B cell (primary cell): ENCODE measurements around the gene MARF1. TPM values are rescaled to one million over a fixed set of nuclear protein-coding genes. Genes with fewer than 3 reads are reported as not detected.

ENCODE experiments used
- ATAC-seq: fragments of 200-7000 bp; cut with Tn5 transposase; one replicate; pipeline ENCODE4 v1.10.0; 2021; ENCODE audit warnings: low read depth, mild to moderate bottlenecking, moderate number of reproducible peaks, moderate library complexity
- CTCF ChIA-PET: fragments of 350-600 bp; sonication (Branson Sonifier 250); formaldehyde crosslinking; loops from one replicate; lab custom pipeline; 2021; ENCODE audit warnings: antibody characterized with exemption, inconsistent platforms; lab: Charles Lee
- POLR2A ChIA-PET: fragments of 350-600 bp; sonication (Branson Sonifier 250); formaldehyde crosslinking; loops from one replicate; lab custom pipeline; 2021; ENCODE audit warnings: antibody characterized with exemption; lab: Charles Lee
- DNase-seq: peaks from one replicate; pipeline ENCODE4 v3.0.0; 2013
- H2AFZ ChIP-seq: 2 replicates; pipeline ENCODE4 v1.6.1; 2012; ENCODE audit warnings: mild to moderate bottlenecking, low read depth, low read length; ENCODE audit not compliant: insufficient read depth, poor library complexity, severe bottlenecking
- H3K27ac ChIP-seq, 2 donors: 1 replicate in 1 of 2; 2 replicates in 1 of 2; pipeline ENCODE4 v1.5.1; 2012 to 2013; ENCODE audit warnings: low read length in 2 of 2, mild to moderate bottlenecking in 2 of 2, moderate library complexity in 1 of 2
- H3K27me3 ChIP-seq, 4 experiments: fragments of 200-600 bp in 1 of 4; sonication (generic) in 1 of 4; replicated peaks in 1 of 4; 1 replicate in 2 of 4; 2 replicates in 2 of 4; pipeline versions ENCODE4 v1.6.1 to v1.7.0; 2013 to 2016; ENCODE audit warnings: low read length in 3 of 4, mild to moderate bottlenecking in 2 of 4, mixed read lengths in 1 of 4, moderate library complexity in 1 of 4; ENCODE audit not compliant: insufficient read depth in 4 of 4, control insufficient read depth in 3 of 4; ENCODE audit errors: control extremely low read depth in 1 of 4
- H3K36me3 ChIP-seq, 2 experiments: replicated peaks in 1 of 2; 1 replicate in 1 of 2; 2 replicates in 1 of 2; pipeline versions ENCODE4 v1.6.1 to v1.7.1; 2013; ENCODE audit warnings: low read length in 1 of 2; ENCODE audit not compliant: insufficient read depth in 2 of 2, control insufficient read depth in 1 of 2; ENCODE audit errors: control extremely low read depth in 1 of 2, extremely low read depth in 1 of 2
- H3K4me1 ChIP-seq, 2 donors: fragments of 200-600 bp in 1 of 2; sonication (generic) in 1 of 2; 1 replicate in 1 of 2; 2 replicates in 1 of 2; pipeline versions ENCODE4 v1.5.1 to v1.6.1; 2013 to 2017; ENCODE audit warnings: low read length in 2 of 2; ENCODE audit not compliant: control insufficient read depth in 2 of 2, insufficient read depth in 2 of 2
- H3K4me2 ChIP-seq: replicated peaks from 2 replicates; pipeline ENCODE3; 2012; ENCODE audit warnings: mild to moderate bottlenecking, low read depth, low read length; ENCODE audit not compliant: poor library complexity, severe bottlenecking
- H3K4me3 ChIP-seq, 5 experiments: fragments of 200-600 bp in 1 of 5; sonication (generic) in 1 of 5; 1 replicate in 3 of 5; 2 replicates in 2 of 5; pipeline versions ENCODE4 v1.5.1 to v1.7.0; 2011 to 2016; ENCODE audit warnings: low read length in 4 of 5, mild to moderate bottlenecking in 4 of 5, low read depth in 2 of 5, control low read depth in 1 of 5, moderate library complexity in 1 of 5; ENCODE audit not compliant: insufficient read depth in 1 of 5; ENCODE audit errors: control extremely low read depth in 1 of 5, extremely low read depth in 1 of 5
- H3K79me2 ChIP-seq: fragments of 200-600 bp; sonication (generic); one replicate; pipeline ENCODE4 v1.6.0; 2016; ENCODE audit warnings: low read length; ENCODE audit not compliant: control insufficient read depth, insufficient read depth
- H3K9ac ChIP-seq: fragments of 200-600 bp; sonication (generic); 2 replicates; pipeline ENCODE4 v1.6.1; 2017; ENCODE audit warnings: mild to moderate bottlenecking, low read length, moderate library complexity
- H3K9me3 ChIP-seq, 3 donors: one replicate each; pipeline versions ENCODE4 v1.6.1 to v1.7.1; 2013; ENCODE audit warnings: low read length in 2 of 3; ENCODE audit not compliant: control insufficient read depth in 2 of 3, insufficient read depth in 1 of 3; ENCODE audit errors: control extremely low read depth in 1 of 3
- H4K20me1 ChIP-seq: 2 replicates; pipeline ENCODE4 v1.6.0; 2012; ENCODE audit warnings: mild to moderate bottlenecking, low read length; ENCODE audit not compliant: insufficient read depth, control insufficient read depth, poor library complexity, severe bottlenecking
- H3K27ac Mint-ChIP-seq: one replicate; pipeline ENCODE4 v1.8.0; 2021; ENCODE audit warnings: mixed read lengths
- H3K27me3 Mint-ChIP-seq: one replicate; pipeline ENCODE4 v1.8.0; 2021; ENCODE audit warnings: mixed read lengths
- H3K4me1 Mint-ChIP-seq: one replicate; pipeline ENCODE4 v1.8.0; 2021; ENCODE audit warnings: mixed read lengths
- H3K4me3 Mint-ChIP-seq: one replicate; pipeline ENCODE4 v1.8.0; 2021; ENCODE audit warnings: mixed read lengths
- H3K9me3 Mint-ChIP-seq: one replicate; pipeline ENCODE4 v1.8.0; 2022; ENCODE audit warnings: mixed read lengths; ENCODE audit not compliant: insufficient read depth
- CTCF ChIP-seq: fragments of 200-600 bp; IDR thresholded peaks from one replicate; pipeline ENCODE4 v1.8.0; 2022; ENCODE audit warnings: antibody characterized with exemption, mild to moderate bottlenecking
- EZH2 ChIP-seq: IDR thresholded peaks from 2 replicates; pipeline ENCODE4 v1.6.1; 2012; ENCODE audit warnings: borderline replicate concordance, low read depth, mild to moderate bottlenecking, moderate library complexity, low read length; ENCODE audit not compliant: insufficient read depth, poor library complexity, severe bottlenecking
- WGBS: methylation state at CpG from one replicate; pipeline ENCODE4 v1.1.5; 2013; ENCODE audit warnings: missing lambda C conversion rate; ENCODE audit not compliant: insufficient coverage; 5-methylcytosine and 5-hydroxymethylcytosine counted together
- intact Hi-C: fragments of 100-400 bp; cut with micrococcal nuclease; formaldehyde crosslinking; loops from one replicate; pipeline ENCODE4 v1.10.0; 2022
- polyA plus RNA-seq: library from polyadenylated mRNA; depleted of rRNA; stranded (reverse); fragments of >200 nt; gene quantifications from 2 replicates; pipeline ENCODE4 v1.2.3, GENCODE V29; 2012
- total RNA-seq, 2 donors: library from RNA; stranded (reverse); fragments of 120-200 nt in 1 of 2; gene quantifications; 1 replicate in 1 of 2; 2 replicates in 1 of 2; pipeline versions ENCODE4 v1.2.3 to v1.2.4, GENCODE V29; 2013 to 2022

MARF1 gene
- total and polyA plus RNA-seq, 2 donors (not counting 1 experiment from before 2014, with no cell fraction given): 68.0 to 366 TPM

DNA sequence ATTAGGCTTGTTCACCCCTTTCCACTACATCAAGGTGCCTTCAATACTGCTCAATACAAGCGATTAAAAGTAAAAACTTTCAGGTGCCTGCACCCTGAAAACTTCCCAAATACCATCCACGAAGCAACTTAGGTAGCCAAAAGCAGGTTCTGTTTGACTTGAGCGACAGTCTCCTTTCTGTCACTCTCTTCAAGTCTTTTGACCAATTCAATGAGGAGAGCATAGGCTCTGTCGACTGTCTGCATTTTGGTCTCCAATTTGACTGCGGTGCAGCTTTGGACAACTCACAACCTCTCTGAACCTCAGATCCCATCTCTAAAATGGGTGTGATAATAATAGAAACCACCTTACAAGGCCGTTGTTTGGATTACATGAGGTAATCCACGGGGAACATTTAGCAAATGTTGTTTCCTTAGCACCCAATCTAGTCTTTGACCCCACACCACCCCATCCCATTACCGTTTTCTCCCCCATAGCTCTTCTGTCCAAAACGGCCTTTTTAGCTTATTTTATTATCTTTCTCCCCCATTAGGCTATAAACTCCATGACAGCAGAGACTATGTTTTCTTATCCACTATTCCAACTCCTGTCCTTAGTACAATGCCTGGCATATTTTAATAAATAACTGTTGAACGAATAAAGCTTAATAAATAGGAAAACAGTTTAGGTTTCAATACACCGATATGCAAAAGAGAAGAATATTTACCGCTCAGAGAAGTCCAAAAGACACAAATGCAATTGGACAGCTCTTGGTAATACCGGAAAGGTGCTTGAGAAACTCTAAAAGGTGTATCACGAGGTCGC is 999 bp downstream of the MARF1 start:
- CTCF ChIA-PET: interaction anchor here (0.6 to 4.2 kb wide), 25 partner anchors 10 to 809 kb away, joined by 3 to 57 read pairs (median 5); no protein-coding TSS in a partner anchor
- Mint-ChIP-seq H3K9me3 (no peaks in the 10 kb centered on the region), H3K4me3 (peak overlapping the region; percentile 95), H3K27ac (peak overlapping the region; percentile 98), H3K27me3 (no peaks in the 10 kb centered on the region), H3K4me1 (peaks cover 60% of the 10 kb centered on the region)
- H3K36me3 ChIP-seq: peaks cover 0 to 23% of the 10 kb centered on the region in 2 experiments
- peak; percentile 10 for DNase-seq
- POLR2A ChIA-PET: interaction anchor here (0.5 to 2.9 kb wide), 8 partner anchors 10 to 563 kb away, joined by 3 to 36 read pairs (median 7); partner anchors contain the start of gene BMERB1
- peak overlapping the region; percentile 68 for H2AFZ ChIP-seq
- H3K79me2 ChIP-seq: peaks cover 47% of the 10 kb centered on the region
- H3K4me3 ChIP-seq: peak overlapping the region; percentile 87 to 96 (median 90)
- intact Hi-C loops: loop anchor here (1.0 to 5.0 kb wide), 4 partner anchors 8 to 215 kb away; partner anchors contain the start of gene NDE1
- no peaks in the 10 kb centered on the region for H4K20me1 ChIP-seq
- TF ChIP-seq CTCF (no peak), EZH2 (no peak)
- H3K4me2 ChIP-seq: peak overlapping the region; percentile 71
- peaks cover 54 to 59% of the 10 kb centered on the region in 2 donors for H3K4me1 ChIP-seq
- H3K27me3 ChIP-seq: no peaks in the 10 kb centered on the region
- H3K9ac ChIP-seq: peak overlapping the region; percentile 90
- no peaks in the 10 kb centered on the region for H3K9me3 ChIP-seq
- ATAC-seq: no peak
- H3K27ac ChIP-seq: peak overlapping the region; percentile 83 to 100
- WGBS: 10% methylated on average over 9 of the region's 15 CpGs

- ChIA-PET POLR2A (no interaction called here), CTCF (interaction anchor here (1.7 to 4.2 kb wide), 4 partner anchors 9 to 214 kb away, joined by 6 to 57 read pairs (median 20); no protein-coding TSS in a partner anchor)
- H3K4me3 Mint-ChIP-seq: peak overlapping the region; percentile 95
- peak overlapping the region; percentile 90 for H3K9ac ChIP-seq
- no peaks in the 10 kb centered on the region for H3K27me3 ChIP-seq
- H3K4me1 ChIP-seq: peaks cover 64 to 69% of the 10 kb centered on the region in 2 donors
- H3K79me2 ChIP-seq: peaks cover 54% of the 10 kb centered on the region
- H3K27me3 Mint-ChIP-seq: no peaks in the 10 kb centered on the region
- intact Hi-C loops: loop anchor here (5.0 kb wide), 1 partner anchor 61 kb away; no protein-coding TSS in a partner anchor
- peak overlapping the region in 4 of 5 experiments; percentile 87 to 96 (median 89) for H3K4me3 ChIP-seq
- TF ChIP-seq EZH2 (no peak), CTCF (no peak)
- H3K4me2 ChIP-seq: peak overlapping the region; percentile 71
- DNase-seq (peak; percentile 24), ATAC-seq (no peak)
- peak overlapping the region; percentile 98 for H3K27ac Mint-ChIP-seq
- peak overlapping the region; percentile 83 to 100 for H3K27ac ChIP-seq
- H3K9me3 Mint-ChIP-seq: no peaks in the 10 kb centered on the region
- WGBS: 17% methylated on average over 2 of the region's 4 CpGs
- H4K20me1 ChIP-seq: no peaks in the 10 kb centered on the region
- no peaks in the 10 kb centered on the region for H3K9me3 ChIP-seq
- peaks cover 68% of the 10 kb centered on the region for H3K4me1 Mint-ChIP-seq
- H3K36me3 ChIP-seq: peaks cover 0 to 29% of the 10 kb centered on the region in 2 experiments
- H2AFZ ChIP-seq: no peak overlapping the region
Observed at GRCh38 chr16:15640966-15641365, 2.0 kb downstream of the MARF1 start.
